ENCODE measurements around the gene KIF3B.

Gene KIF3B

GRCh38 chr20:32277361-32278198, at the start of gene KIF3B:
Gene KIF3B (plus strand): TSS chr20:32277651. CDS start chr20:32309778, 32,127 bp downstream.
- peak within 1 kb of the TSS; percentile 94 for H3K4me3 ChIP-seq (ENCODE audit: low read depth, low read length)

GRCh38 chr20:32227744-32228688, 49.4 kb upstream of the KIF3B start:
- TF ChIP-seq CTCF (IDR thresholded peaks at IDR 0.05; ENCODE audit: low read depth, low read length, missing control alignments) = no peak
- in situ Hi-C loops (cut with HindIII; ENCODE audit: low sequenced_read_pairs) = no loop called here
- no peak for DNase-seq (ENCODE audit: low read depth)
- H3K4me3 ChIP-seq (ENCODE audit: low read depth, low read length) = no peak overlapping the region

More at GRCh38 chr20:32277361-32278198, at the start of gene KIF3B:
- TF ChIP-seq CTCF (IDR thresholded peaks at IDR 0.05; ENCODE audit: low read depth, low read length, missing control alignments) = no peak
- DNase-seq (ENCODE audit: low read depth) = peak; percentile 75
- in situ Hi-C loops (cut with HindIII; ENCODE audit: low sequenced_read_pairs) = loop anchor here (5.0 kb wide), 2 partner anchors 65 to 100 kb away; no protein-coding TSS in a partner anchor

- DNase-seq (ENCODE audit: low read depth) = no peak
- no peak overlapping the region for H3K4me3 ChIP-seq (ENCODE audit: low read depth, low read length)
- no peak for TF ChIP-seq CTCF (IDR thresholded peaks at IDR 0.05; ENCODE audit: low read depth, low read length, missing control alignments)
- in situ Hi-C loops (cut with HindIII; ENCODE audit: low sequenced_read_pairs) = no loop called here
These were observed 48.2 kb upstream of the KIF3B start for GRCh38 chr20:32229251-32229747.

- no peak for DNase-seq (ENCODE audit: low read depth)
- no peak overlapping the region for H3K4me3 ChIP-seq (ENCODE audit: low read depth, low read length)
- in situ Hi-C loops (cut with HindIII; ENCODE audit: low sequenced_read_pairs) = no loop called here
- TF ChIP-seq CTCF (IDR thresholded peaks at IDR 0.05; ENCODE audit: low read depth, low read length, missing control alignments) = no peak
These were observed 46.7 kb upstream of the KIF3B start for GRCh38 chr20:32230707-32231106.

GRCh38 chr20:32231245-32231644, 46.2 kb upstream of the KIF3B start:
- in situ Hi-C loops (cut with HindIII; ENCODE audit: low sequenced_read_pairs) = no loop called here
- TF ChIP-seq CTCF (IDR thresholded peaks at IDR 0.05; ENCODE audit: low read depth, low read length, missing control alignments) = no peak

GRCh38 chr20:32231847-32232246, 45.6 kb upstream of the KIF3B start:
- in situ Hi-C loops (cut with HindIII; ENCODE audit: low sequenced_read_pairs) = no loop called here
- no peak overlapping the region for H3K4me3 ChIP-seq (ENCODE audit: low read depth, low read length)
- TF ChIP-seq CTCF (IDR thresholded peaks at IDR 0.05; ENCODE audit: low read depth, low read length, missing control alignments) = no peak
- no peak for DNase-seq (ENCODE audit: low read depth)

More at GRCh38 chr20:32231245-32231644, 46.2 kb upstream of the KIF3B start:
- no peak for DNase-seq (ENCODE audit: low read depth)
- no peak overlapping the region for H3K4me3 ChIP-seq (ENCODE audit: low read depth, low read length)

All from astrocyte of the cerebellum (primary cell).